Measurements from ENCODE around the gene GPC6.

GRCh38 chr13:94256721-94257120 lies 1030.1 kb downstream of the GPC6 start:
- TF ChIP-seq CTCF (tag by site-specific recombination; IDR thresholded peaks at IDR 0.05) (no peak), TCF7L2 (IDR thresholded peaks at IDR 0.05; ENCODE audit: borderline replicate concordance, low read depth, low read length) (no peak), YY1 (tag by site-specific recombination; IDR thresholded peaks at IDR 0.05) (no peak), ZNF292 (tag by site-specific recombination; IDR thresholded peaks at IDR 0.05; ENCODE audit: borderline replicate concordance, low read depth) (no peak), PBX3 (CRISPR knock-in tag; IDR thresholded peaks at IDR 0.05) (no peak), ZNF416 (tag by site-specific recombination; IDR thresholded peaks at IDR 0.05) (no peak), ZNF768 (tag by site-specific recombination; IDR thresholded peaks at IDR 0.05) (no peak), ZNF707 (tag by site-specific recombination; IDR thresholded peaks at IDR 0.05) (no peak), TRIM28 (IDR thresholded peaks at IDR 0.05; ENCODE audit: borderline replicate concordance, low read length) (no peak)
